ENCODE measurements around the gene COMMD7. TPM values are rescaled to one million over a fixed set of nuclear protein-coding genes. Genes with fewer than 3 reads are reported as not detected.

Gene COMMD7
- total RNA-seq, 1 experiment from 2014 or later, result 42.3 TPM

DNA sequence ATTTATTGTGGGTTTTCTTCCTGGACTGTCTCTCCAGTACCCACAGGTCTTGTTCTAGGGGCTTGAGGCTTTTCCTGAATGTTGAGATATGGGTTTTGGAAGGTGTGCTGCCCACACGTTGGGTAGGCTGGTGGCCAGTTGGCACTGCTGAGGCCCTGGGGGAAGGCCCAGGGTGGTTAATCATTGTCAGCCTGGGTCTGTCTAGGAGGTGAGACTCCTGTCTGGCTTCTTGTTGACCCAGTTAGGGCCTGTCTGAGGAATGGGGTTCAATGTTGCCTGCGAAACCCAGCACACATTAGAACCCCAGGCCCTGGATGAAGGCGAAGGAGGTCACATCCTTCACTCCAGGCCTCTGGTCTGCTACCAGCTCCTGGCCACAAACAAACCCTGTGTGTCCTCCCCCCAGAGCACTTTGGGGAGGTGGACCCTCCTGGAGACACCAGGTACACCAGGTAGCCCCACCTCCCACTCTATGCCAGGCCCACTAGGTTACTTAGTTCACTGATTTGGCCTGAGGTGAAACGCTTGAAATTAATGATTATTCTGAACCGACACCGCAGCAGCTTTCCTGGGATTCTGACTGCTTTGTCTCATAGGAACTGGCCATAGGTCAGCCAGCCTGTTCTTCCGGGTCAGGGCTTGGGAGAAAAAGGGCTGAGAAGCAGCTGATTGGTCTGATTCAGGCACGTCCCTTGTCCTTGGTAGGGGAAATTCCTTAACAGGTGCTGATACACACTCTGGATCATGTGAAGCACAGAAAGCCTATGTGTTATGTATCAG lies 34.1 kb upstream of the COMMD7 start:
- Histone ChIP-seq H3K27me3 (ENCODE audit: insufficient read depth, low read depth) (no peaks in the 10 kb centered on the region), H3K27ac (no peak overlapping the region), H4K20me1 (ENCODE audit: insufficient read depth) (no peaks in the 10 kb centered on the region; the same call in 1 of the 2 replicates), H3K36me3 (ENCODE audit: low read depth) (no peaks in the 10 kb centered on the region), H3K4me2 (no peak overlapping the region), H3F3A (ENCODE audit: insufficient read depth, low read depth) (no peaks in the 10 kb centered on the region), H3K79me2 (ENCODE audit: low read depth) (no peaks in the 10 kb centered on the region), H2AFZ (no peak overlapping the region), H3K9me2 (ENCODE audit: insufficient read depth) (no peaks in the 10 kb centered on the region), H3K4me1 (replicated peaks; ENCODE audit: insufficient read depth) (no peaks in the 10 kb centered on the region), H3K9me3 (ENCODE audit: insufficient read depth, low read depth) (no peaks in the 10 kb centered on the region), H3K4me3 (no peak overlapping the region)
- ChIA-PET CTCF (interaction anchor here (0.7 to 2.3 kb wide), 10 partner anchors 9 to 149 kb away, joined by 3 to 46 read pairs (median 5); partner anchors contain the start of genes C20orf203 and COMMD7), POLR2A (ENCODE audit: unreplicated experiment) (interaction anchor here (0.5 to 0.8 kb wide), 4 partner anchors 42 to 484 kb away, joined by 4 to 21 read pairs (median 13); partner anchors contain the start of gene MAPRE1)
- intact Hi-C loops (cut with micrococcal nuclease; ENCODE audit: unreplicated experiment), result loop anchor here (5.0 kb wide), 1 partner anchor 255 kb away; no protein-coding TSS in a partner anchor
- TF ChIP-seq EZH2 (IDR thresholded peaks at IDR 0.05; ENCODE audit: low read depth), result no peak
- TF ChIP-seq, protein P1, sequence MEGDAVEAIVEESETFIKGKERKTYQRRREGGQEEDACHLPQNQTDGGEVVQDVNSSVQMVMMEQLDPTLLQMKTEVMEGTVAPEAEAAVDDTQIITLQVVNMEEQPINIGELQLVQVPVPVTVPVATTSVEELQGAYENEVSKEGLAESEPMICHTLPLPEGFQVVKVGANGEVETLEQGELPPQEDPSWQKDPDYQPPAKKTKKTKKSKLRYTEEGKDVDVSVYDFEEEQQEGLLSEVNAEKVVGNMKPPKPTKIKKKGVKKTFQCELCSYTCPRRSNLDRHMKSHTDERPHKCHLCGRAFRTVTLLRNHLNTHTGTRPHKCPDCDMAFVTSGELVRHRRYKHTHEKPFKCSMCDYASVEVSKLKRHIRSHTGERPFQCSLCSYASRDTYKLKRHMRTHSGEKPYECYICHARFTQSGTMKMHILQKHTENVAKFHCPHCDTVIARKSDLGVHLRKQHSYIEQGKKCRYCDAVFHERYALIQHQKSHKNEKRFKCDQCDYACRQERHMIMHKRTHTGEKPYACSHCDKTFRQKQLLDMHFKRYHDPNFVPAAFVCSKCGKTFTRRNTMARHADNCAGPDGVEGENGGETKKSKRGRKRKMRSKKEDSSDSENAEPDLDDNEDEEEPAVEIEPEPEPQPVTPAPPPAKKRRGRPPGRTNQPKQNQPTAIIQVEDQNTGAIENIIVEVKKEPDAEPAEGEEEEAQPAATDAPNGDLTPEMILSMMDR (conservative IDR thresholded peaks at IDR 0.05), result no peak
- DNase-seq, result no peak
- BruUV-seq (replicated peaks), result no TSS peak

DNA sequence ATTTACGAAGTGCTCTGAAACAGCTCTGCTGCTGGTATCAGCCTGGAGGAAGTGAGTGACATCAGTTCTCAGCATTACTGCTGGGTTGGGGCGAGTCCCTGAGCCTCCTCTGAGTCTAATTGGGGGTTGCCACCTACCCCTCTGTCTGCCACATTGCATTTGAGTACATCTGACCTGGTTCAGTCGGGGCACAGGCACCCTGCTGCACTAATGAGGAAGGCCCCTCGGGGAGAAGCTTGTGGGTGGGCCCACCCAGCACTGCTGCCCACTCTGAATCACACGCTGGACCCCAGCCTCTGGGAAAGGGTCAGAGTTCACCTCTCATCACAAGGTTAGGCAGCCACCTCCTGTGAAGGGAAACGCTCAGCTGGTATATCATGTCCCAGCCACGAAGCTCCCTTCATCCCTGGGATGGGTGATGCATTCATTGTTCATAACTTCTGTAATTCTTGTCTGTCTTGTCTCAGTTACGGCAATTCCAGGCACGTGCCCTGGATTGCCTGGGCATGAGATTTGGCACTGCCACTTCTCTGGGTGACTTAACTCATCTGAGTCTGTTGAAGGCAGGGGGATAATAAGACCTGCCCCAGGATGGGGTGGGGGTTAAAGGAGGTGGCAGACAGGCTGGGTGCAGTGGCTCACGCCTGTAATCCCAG lies 32.2 kb upstream of the COMMD7 start:
- CTCF ChIA-PET, result no interaction called here
- Histone ChIP-seq H3K79me2 (ENCODE audit: low read depth) (no peaks in the 10 kb centered on the region), H3K4me1 (replicated peaks; ENCODE audit: insufficient read depth) (no peaks in the 10 kb centered on the region), H3K36me3 (ENCODE audit: low read depth) (no peaks in the 10 kb centered on the region), H2AFZ (no peak overlapping the region), H3F3A (ENCODE audit: insufficient read depth, low read depth) (peaks cover 6% of the 10 kb centered on the region; the same call in 1 of the 2 replicates), H3K9me2 (ENCODE audit: insufficient read depth) (no peaks in the 10 kb centered on the region), H3K27ac (no peak overlapping the region), H3K27me3 (ENCODE audit: insufficient read depth, low read depth) (no peaks in the 10 kb centered on the region), H3K4me2 (no peak overlapping the region), H4K20me1 (ENCODE audit: insufficient read depth) (no peaks in the 10 kb centered on the region; the same call in 1 of the 2 replicates), H3K9me3 (ENCODE audit: insufficient read depth, low read depth) (no peaks in the 10 kb centered on the region), H3K4me3 (no peak overlapping the region)
- intact Hi-C loops (cut with micrococcal nuclease; ENCODE audit: unreplicated experiment), result loop anchor here (5.0 kb wide), 1 partner anchor 253 kb away; no protein-coding TSS in a partner anchor
- POLR2A ChIA-PET (ENCODE audit: unreplicated experiment), result interaction anchor here (0.6 kb wide), 1 partner anchor 106 kb away, joined by 4 read pairs; no protein-coding TSS in a partner anchor
- no peak for TF ChIP-seq EZH2 (IDR thresholded peaks at IDR 0.05; ENCODE audit: low read depth)
- TF ChIP-seq, protein P1 (conservative IDR thresholded peaks at IDR 0.05), result no peak
- no peak for DNase-seq
- no TSS peak for BruUV-seq (replicated peaks)

DNA sequence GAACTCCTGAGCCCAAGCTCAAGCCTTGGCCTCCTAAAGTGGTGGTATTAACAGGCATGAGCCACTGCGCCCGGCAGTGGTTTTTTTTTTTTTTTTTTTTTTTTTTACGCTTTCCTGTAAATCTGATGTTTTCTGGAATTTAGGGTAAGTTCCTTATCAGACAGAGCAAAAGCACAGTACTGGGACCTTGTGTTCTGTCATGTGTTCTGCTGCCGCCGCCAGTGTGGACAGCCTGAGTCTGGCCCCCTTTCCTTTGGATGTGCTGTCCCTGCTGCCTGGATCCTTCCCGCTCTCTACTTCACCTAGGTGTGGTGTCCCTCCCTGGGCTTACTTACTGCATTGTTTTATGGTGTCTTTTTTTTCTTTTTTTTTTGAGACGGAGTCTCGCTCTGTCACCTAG lies 30.6 kb upstream of the COMMD7 start:
- no TSS peak for BruUV-seq (replicated peaks)
- no peak overlapping the region for H2AFZ ChIP-seq
- no peaks in the 10 kb centered on the region for H3K27me3 ChIP-seq (ENCODE audit: insufficient read depth, low read depth)
- H3K4me2 ChIP-seq, result no peak overlapping the region
- no peaks in the 10 kb centered on the region for H3K36me3 ChIP-seq (ENCODE audit: low read depth)
- no peaks in the 10 kb centered on the region for H3K4me1 ChIP-seq (replicated peaks; ENCODE audit: insufficient read depth)
- no peaks in the 10 kb centered on the region for H3K79me2 ChIP-seq (ENCODE audit: low read depth)
- no peak for TF ChIP-seq EZH2 (IDR thresholded peaks at IDR 0.05; ENCODE audit: low read depth)
- TF ChIP-seq, protein P1 (conservative IDR thresholded peaks at IDR 0.05), result no peak
- ChIA-PET CTCF (interaction anchor here (0.6 to 0.7 kb wide), 3 partner anchors 31 to 153 kb away, joined by 5 to 16 read pairs (median 9); no protein-coding TSS in a partner anchor), POLR2A (ENCODE audit: unreplicated experiment) (no interaction called here)
- no peaks in the 10 kb centered on the region; the same call in 1 of the 2 replicates for H4K20me1 ChIP-seq (ENCODE audit: insufficient read depth)
- H3K27ac ChIP-seq, result no peak overlapping the region
- DNase-seq, result no peak
- H3K9me2 ChIP-seq (ENCODE audit: insufficient read depth), result no peaks in the 10 kb centered on the region
- peaks cover 6% of the 10 kb centered on the region; the same call in 1 of the 2 replicates for H3F3A ChIP-seq (ENCODE audit: insufficient read depth, low read depth)
- intact Hi-C loops (cut with micrococcal nuclease; ENCODE audit: unreplicated experiment), result no loop called here
- no peaks in the 10 kb centered on the region for H3K9me3 ChIP-seq (ENCODE audit: insufficient read depth, low read depth)
- H3K4me3 ChIP-seq, result no peak overlapping the region
